Kidney glomerular epithelial cell (primary cell): ENCODE results near the gene HTD2.

ENCODE experiments used
- DNase-seq: peaks from one replicate; lab custom pipeline; 2025; lab: John Stamatoyannopoulos, UW

Gene HTD2

DNA sequence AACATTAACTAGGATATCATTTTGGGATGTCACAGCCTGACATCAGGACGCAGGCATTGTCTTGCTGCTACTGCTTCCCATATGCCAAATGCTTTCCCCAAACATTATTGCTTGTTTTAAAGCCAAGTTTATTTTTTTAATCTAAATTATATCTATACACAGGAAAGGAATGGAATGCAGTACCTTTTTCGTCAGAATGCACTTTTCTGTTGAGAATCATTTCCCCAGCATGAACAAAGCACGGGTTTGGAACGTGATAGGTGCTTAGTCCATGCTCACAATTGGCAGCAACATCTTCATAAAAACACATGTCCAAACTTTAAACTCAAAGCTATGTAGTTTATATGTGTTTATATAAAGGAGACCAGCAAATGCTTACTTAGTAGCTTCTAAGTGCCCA lies 52.5 kb downstream of the HTD2 start:
- DNase-seq: no peak

- DNase-seq: no peak
Measured at GRCh38 chr3:58359621-58360020, 53.3 kb downstream of the HTD2 start.

DNA sequence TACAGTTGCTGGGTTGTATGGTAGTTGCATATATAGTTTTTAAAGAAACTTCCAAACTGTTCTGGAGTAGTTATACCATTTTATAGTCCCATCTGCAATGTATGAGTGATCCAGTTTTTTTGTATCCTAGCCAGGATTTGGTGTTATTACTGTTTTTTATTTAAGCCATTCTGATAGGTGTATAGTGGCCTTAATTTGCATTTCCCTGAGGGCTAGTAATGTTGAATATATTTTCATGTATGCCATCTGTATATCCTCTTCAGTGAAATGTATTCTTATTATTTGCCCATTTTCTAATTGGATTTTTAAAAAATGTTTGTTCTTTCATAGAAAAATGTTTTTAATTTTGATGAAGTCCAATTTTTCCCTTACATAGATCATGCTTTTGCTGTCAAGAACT lies 55.5 kb downstream of the HTD2 start:
- DNase-seq: no peak

GRCh38 chr3:58366699-58367098 lies 60.4 kb downstream of the HTD2 start:
- no peak for DNase-seq

DNA sequence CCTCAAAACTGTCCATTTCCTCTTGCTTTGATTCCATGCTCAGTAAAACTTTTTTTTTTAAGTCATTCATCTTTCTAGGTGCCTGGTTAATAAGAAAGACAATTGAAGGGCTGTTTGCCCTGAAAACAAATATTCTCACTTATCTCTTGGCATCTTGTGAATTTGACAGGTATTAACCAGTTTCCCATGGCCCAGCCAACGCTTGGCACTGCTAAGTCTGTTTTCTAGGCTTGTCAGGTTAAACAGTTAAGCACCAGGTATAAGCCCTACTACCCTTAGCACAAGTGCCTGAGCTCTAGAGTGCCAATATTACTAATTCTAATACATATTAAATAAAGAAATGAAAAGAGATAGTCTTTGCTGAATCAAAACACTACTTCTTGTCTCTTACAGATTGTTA lies 62.7 kb downstream of the HTD2 start:
- DNase-seq: no peak
